Panc1 (cell line): Measurements from ENCODE around the gene IGFBP3. TPM values are rescaled to one million over a fixed set of nuclear protein-coding genes. Genes with fewer than 3 reads are reported as not detected.

Source experiments
- ATAC-seq: fragments of 200-7000 bp; cut with Tn5 transposase; 2 replicates; pipeline ENCODE4 v1.9.1; 2020; ENCODE audit warnings: mild to moderate bottlenecking, moderate library complexity
- BruUV-seq: library from RNA; stranded (reverse); fragments of 400-500 nt; replicated peaks from 2 replicates; lab custom pipeline; 2021; lab: Mats Ljungman, UMichigan
- CTCF ChIA-PET: fragments of 300-600 bp; sonication (Branson Sonifier 250); formaldehyde crosslinking; loops from one replicate; lab custom pipeline; 2022; ENCODE audit warnings: antibody characterized with exemption; lab: Charles Lee
- POLR2A ChIA-PET: fragments of 300-600 bp; sonication (Branson Sonifier 250); formaldehyde crosslinking; loops from one replicate; lab custom pipeline; 2022; ENCODE audit warnings: antibody characterized with exemption; lab: Charles Lee
- DNase-seq: peaks from one replicate; pipeline ENCODE4 v3.0.0-alpha.2; 2010; ENCODE audit warnings: low read depth, low spot score
- H3K27ac ChIP-seq: 2 replicates; pipeline ENCODE4 v1.5.1; 2011; ENCODE audit warnings: mild to moderate bottlenecking, low read length, inconsistent platforms
- H3K27me3 ChIP-seq: fragments of 200-500 bp; sonication (Bioruptor generic); 2 replicates; pipeline ENCODE4 v1.6.0; 2014; ENCODE audit warnings: low read length, inconsistent platforms; ENCODE audit not compliant: control insufficient read depth, insufficient read depth
- H3K36me3 ChIP-seq: fragments of 200-500 bp; sonication (Bioruptor generic); 2 replicates; pipeline ENCODE4 v1.5.1; 2014; ENCODE audit warnings: inconsistent platforms, mild to moderate bottlenecking, low read length, moderate library complexity; ENCODE audit not compliant: control insufficient read depth, insufficient read depth
- H3K4me1 ChIP-seq: 2 replicates; pipeline ENCODE4 v1.5.1; 2011; ENCODE audit warnings: inconsistent platforms, mild to moderate bottlenecking, low read length, moderate library complexity; ENCODE audit not compliant: control insufficient read depth, insufficient read depth
- H3K4me3 ChIP-seq, 2 experiments: 2 replicates each; pipeline ENCODE4 v1.5.1; 2011 to 2012; ENCODE audit warnings: low read depth in 2 of 2, low read length in 2 of 2, mild to moderate bottlenecking in 2 of 2, inconsistent platforms in 1 of 2, moderate library complexity in 1 of 2
- H3K9me3 ChIP-seq: fragments of 200-500 bp; sonication (Bioruptor generic); 2 replicates; pipeline ENCODE4 v1.5.1; 2014; ENCODE audit warnings: low read depth, mild to moderate bottlenecking, inconsistent platforms, low read length, moderate library complexity; ENCODE audit not compliant: control insufficient read depth, insufficient read depth
- CTCF ChIP-seq: fragments of 450-650 bp; IDR thresholded peaks from 2 replicates; pipeline ENCODE4 v1.5.1; 2017; ENCODE audit warnings: mild to moderate bottlenecking
- POLR2AphosphoS5 ChIP-seq: IDR thresholded peaks from 2 replicates; pipeline ENCODE4 v1.6.1; 2012; ENCODE audit warnings: mild to moderate bottlenecking, low read depth, low read length, moderate library complexity
- REST ChIP-seq, 2 experiments: IDR thresholded peaks; 2 replicates each; pipeline ENCODE4 v1.6.1; 2011 to 2012; ENCODE audit warnings: low read depth in 2 of 2, control low read depth in 1 of 2, low read length in 1 of 2, mild to moderate bottlenecking in 1 of 2, moderate library complexity in 1 of 2; ENCODE audit not compliant: insufficient read depth in 1 of 2
- SIN3A ChIP-seq: IDR thresholded peaks from 2 replicates; pipeline ENCODE4 v1.6.1; 2012; ENCODE audit warnings: low read depth, mild to moderate bottlenecking, low read length, moderate library complexity, borderline replicate concordance; ENCODE audit not compliant: insufficient read depth
- TCF7L2 ChIP-seq: IDR thresholded peaks from 2 replicates; pipeline ENCODE4 v1.6.1; 2011; ENCODE audit warnings: mild to moderate bottlenecking, low read depth, low read length, inconsistent platforms
- in situ Hi-C: cut with HindIII; loops from 2 replicates; pipeline ENCODE4 v1.10.0; 2016; ENCODE audit warnings: low sequenced_read_pairs, low pct_unique_long_range_greater_than_20kb
- intact Hi-C: fragments of 100-400 bp; cut with micrococcal nuclease; formaldehyde crosslinking; loops from one replicate; pipeline ENCODE4 v1.10.0; 2022; ENCODE audit not compliant: unreplicated experiment
- total RNA-seq: library from RNA; stranded (reverse); gene quantifications from one replicate; pipeline ENCODE4 v1.2.1, GENCODE V29; 2021; ENCODE audit not compliant: unreplicated experiment

IGFBP3 gene
- total RNA-seq, 1 experiment from 2014 or later = 6.0 TPM

- CTCF ChIA-PET = no interaction called here
- H3K36me3 ChIP-seq = no peaks in the 10 kb centered on the region
- H3K27me3 ChIP-seq = peaks cover 10% of the 10 kb centered on the region; the same call in 1 of the 2 replicates
- intact Hi-C loops = no loop called here
- no peaks in the 10 kb centered on the region; the same call in 1 of the 2 replicates for H3K4me1 ChIP-seq
- POLR2A ChIA-PET = interaction anchor here (0.7 kb wide), 1 partner anchor 19 kb away, joined by 6 read pairs; no protein-coding TSS in a partner anchor
- no peak overlapping the region for H3K27ac ChIP-seq
- ATAC-seq (no peak), DNase-seq (no peak)
- in situ Hi-C loops = no loop called here
- TF ChIP-seq TCF7L2 = no peak
- no peak for TF ChIP-seq POLR2AphosphoS5
- no peak for TF ChIP-seq CTCF
- no peak for TF ChIP-seq SIN3A
- no peak for TF ChIP-seq REST (IDR thresholded peaks at IDR 0.05; ENCODE audit: insufficient read depth in 1 of 2, low read depth in 2 of 2, low read length in 1 of 2)
- H3K9me3 ChIP-seq = no peaks in the 10 kb centered on the region
- no TSS peak for BruUV-seq
- H3K4me3 ChIP-seq = no peak overlapping the region
Observed at GRCh38 chr7:45869426-45869825, 51.6 kb downstream of the IGFBP3 start.

GRCh38 chr7:45867471-45867870, 53.6 kb downstream of the IGFBP3 start:
- H3K36me3 ChIP-seq = no peaks in the 10 kb centered on the region
- H3K4me1 ChIP-seq = no peaks in the 10 kb centered on the region
- no peak overlapping the region for H3K4me3 ChIP-seq
- BruUV-seq = no TSS peak
- ChIA-PET CTCF (no interaction called here), POLR2A (no interaction called here)
- intact Hi-C loops = no loop called here
- DNase-seq (no peak), ATAC-seq (no peak)
- H3K9me3 ChIP-seq = no peaks in the 10 kb centered on the region
- peaks cover 10% of the 10 kb centered on the region; the same call in 1 of the 2 replicates for H3K27me3 ChIP-seq
- H3K27ac ChIP-seq = no peak overlapping the region
- no peak for TF ChIP-seq CTCF
- no peak for TF ChIP-seq SIN3A
- no peak for TF ChIP-seq REST (IDR thresholded peaks at IDR 0.05; ENCODE audit: insufficient read depth in 1 of 2, low read depth in 2 of 2, low read length in 1 of 2)
- no peak for TF ChIP-seq POLR2AphosphoS5
- TF ChIP-seq TCF7L2 = no peak
- in situ Hi-C loops = no loop called here
